Upper lobe of left lung (tissue), 4 donors: ENCODE results near the gene VPS37B.

ENCODE experiments used
- CTCF ChIP-seq, 6 experiments: fragments of 450-650 bp in 4 of 6; fragments of 200-600 bp in 2 of 6; sonication (generic) in 2 of 6; IDR thresholded peaks; one replicate each; pipeline ENCODE4 v1.5.1; 2016 to 2019; ENCODE audit warnings: antibody characterized with exemption in 6 of 6
- EP300 ChIP-seq, 4 donors: sonication (generic); formaldehyde crosslinking; IDR thresholded peaks; one replicate each; pipeline ENCODE4 v1.5.1; 2017; ENCODE audit warnings: antibody characterized with exemption in 4 of 4, control low read depth in 2 of 4
- POLR2AphosphoS5 ChIP-seq, 2 donors: sonication (generic); formaldehyde crosslinking; IDR thresholded peaks; one replicate each; pipeline ENCODE4 v1.5.1; 2017; ENCODE audit warnings: antibody characterized with exemption in 2 of 2

GRCh38 chr12:122861587-122861970 is 34.3 kb downstream of the VPS37B start:
- TF ChIP-seq POLR2AphosphoS5 (IDR thresholded peaks at IDR 0.05), result no peak
- TF ChIP-seq CTCF (IDR thresholded peaks at IDR 0.05), result no peak
- no peak for TF ChIP-seq EP300 (IDR thresholded peaks at IDR 0.05)
